GM12878 (cell line): ENCODE measurements around the gene GTSE1. TPM values are rescaled to one million over a fixed set of nuclear protein-coding genes. Genes with fewer than 3 reads are reported as not detected.

Experiments used
- ATAC-seq: fragments of 200-7000 bp; cut with Tn5 transposase; 3 replicates; pipeline ENCODE4 v1.9.1; 2020; ENCODE audit warnings: mild to moderate bottlenecking, moderate library complexity
- BruUV-seq: library from RNA; stranded (reverse); fragments of 400-500 nt; replicated peaks from 2 replicates; lab custom pipeline; 2021; lab: Mats Ljungman, UMichigan
- CTCF ChIA-PET: fragments of 300-600 bp; sonication (Branson Sonifier 250); formaldehyde crosslinking; extraction: SDS; loops from one replicate; lab custom pipeline; 2021; ENCODE audit warnings: inconsistent platforms; lab: Yijun Ruan, JAX
- POLR2A ChIA-PET: fragments of 350-600 bp; formaldehyde crosslinking; extraction: SDS; loops from one replicate; lab custom pipeline; 2021; ENCODE audit warnings: inconsistent platforms; lab: Charles Lee
- RAD21 ChIA-PET: fragments of 300-600 bp; sonication (Branson Sonifier 250); formaldehyde crosslinking; loops from one replicate; lab custom pipeline; 2023; ENCODE audit warnings: antibody characterized with exemption; ENCODE audit not compliant: unreplicated experiment; lab: Charles Lee
- SMC1A ChIA-PET: fragments of 300-600 bp; sonication (Branson Sonifier 250); formaldehyde crosslinking; loops from one replicate; lab custom pipeline; 2023; ENCODE audit not compliant: unreplicated experiment, uncharacterized antibody; lab: Charles Lee
- DNase-seq: peaks from one replicate; pipeline ENCODE4 v3.0.0-alpha.2; 2011; ENCODE audit warnings: low read depth, low spot score
- FAIRE-seq: peaks from 3 replicates; lab custom pipeline; 2011; peaks lifted over from hg19 to GRCh38; lab: Jason Lieb, UNC
- H2AFZ ChIP-seq: 2 replicates; pipeline ENCODE4 v1.6.0; 2011; ENCODE audit warnings: low read depth, low read length, control low read depth; ENCODE audit not compliant: control insufficient read depth
- H3K27ac ChIP-seq: 2 replicates; pipeline ENCODE4 v1.5.1; 2011; ENCODE audit warnings: control low read depth; ENCODE audit not compliant: control insufficient read depth, insufficient read depth
- H3K27me3 ChIP-seq, 2 experiments: replicated peaks in 1 of 2; 2 replicates each; pipeline versions ENCODE4 v1.6.0 to v1.6.1; 2011; ENCODE audit warnings: low read length in 1 of 2; ENCODE audit not compliant: control insufficient read depth in 2 of 2, insufficient read depth in 2 of 2
- H3K36me3 ChIP-seq, 2 experiments: 2 replicates each; pipeline ENCODE4 v1.5.1; 2011; ENCODE audit warnings: low read length in 1 of 2; ENCODE audit not compliant: control insufficient read depth in 2 of 2, insufficient read depth in 2 of 2
- H3K4me1 ChIP-seq: 2 replicates; pipeline ENCODE4 v1.6.1; 2011; ENCODE audit warnings: mild to moderate bottlenecking, low read length, moderate library complexity, mixed read lengths; ENCODE audit not compliant: control insufficient read depth, insufficient read depth
- H3K4me2 ChIP-seq: 2 replicates; pipeline ENCODE4 v1.6.0; 2011; ENCODE audit warnings: control low read depth; ENCODE audit not compliant: control insufficient read depth, insufficient read depth
- H3K4me3 ChIP-seq: fragments of 200-600 bp; sonication (generic); 2 replicates; pipeline ENCODE4 v1.5.1; 2016
- H3K79me2 ChIP-seq: 2 replicates; pipeline ENCODE4 v1.6.0; 2011; ENCODE audit warnings: low read length; ENCODE audit not compliant: control insufficient read depth, insufficient read depth
- H3K9ac ChIP-seq: 2 replicates; pipeline ENCODE4 v1.8.0; 2011; ENCODE audit warnings: low read length, control low read depth, mixed read lengths; ENCODE audit not compliant: control insufficient read depth, insufficient read depth
- H3K9me3 ChIP-seq: replicated peaks from 3 replicates; pipeline ENCODE4 v1.5.1; 2011; ENCODE audit warnings: mild to moderate bottlenecking, low read length; ENCODE audit not compliant: control insufficient read depth, insufficient read depth
- H4K20me1 ChIP-seq: 2 replicates; pipeline ENCODE4 v1.6.0; 2011; ENCODE audit not compliant: control insufficient read depth, insufficient read depth
- BACH1 ChIP-seq: fragments of 450-650 bp; IDR thresholded peaks from 2 replicates; pipeline ENCODE4 v1.6.1; 2017; ENCODE audit warnings: mild to moderate bottlenecking, borderline replicate concordance
- CBFB ChIP-seq: IDR thresholded peaks from 2 replicates; pipeline ENCODE4 v1.6.1; 2016; ENCODE audit warnings: antibody characterized with exemption, low read depth
- CREB1 ChIP-seq: IDR thresholded peaks from 2 replicates; pipeline ENCODE4 v1.6.1; 2012; ENCODE audit warnings: low read depth, mild to moderate bottlenecking, inconsistent platforms
- E2F8 ChIP-seq: fragments of 450-650 bp; IDR thresholded peaks from 2 replicates; pipeline ENCODE4 v1.6.1; 2018; ENCODE audit warnings: mild to moderate bottlenecking, low read depth, moderate library complexity; ENCODE audit not compliant: partially characterized antibody
- JUNB ChIP-seq: IDR thresholded peaks from 2 replicates; pipeline ENCODE4 v1.6.1; 2016; ENCODE audit warnings: antibody characterized with exemption, mild to moderate bottlenecking
- NR2C2 ChIP-seq: IDR thresholded peaks from 2 replicates; pipeline ENCODE4 v1.6.1; 2011; ENCODE audit warnings: borderline replicate concordance, low read depth; ENCODE audit not compliant: control insufficient read depth, insufficient read length
- ZNF592 ChIP-seq: fragments of 450-650 bp; IDR thresholded peaks from 2 replicates; pipeline ENCODE4 v1.6.1; 2017; ENCODE audit warnings: mild to moderate bottlenecking, moderate library complexity
- WGBS: methylation state at CpG from one replicate; pipeline ENCODE4 v1.1.6; 2016; ENCODE audit warnings: low lambda C conversion rate; ENCODE audit not compliant: insufficient replicate concordance, insufficient coverage; ENCODE audit errors: missing lambda C conversion rate; 5-methylcytosine and 5-hydroxymethylcytosine counted together
- in situ Hi-C: fragments of 300-500 bp; cut with MboI; formaldehyde crosslinking; loops from 9 replicates; pipeline ENCODE4 v1.14.3; 2018; ENCODE audit warnings: mixed read lengths
- intact Hi-C: fragments of 100-400 bp; cut with micrococcal nuclease; formaldehyde crosslinking; loops from one replicate; pipeline ENCODE4 v1.14.2; 2022; ENCODE audit not compliant: unreplicated experiment
- polyA plus RNA-seq, 11 experiments: library from polyadenylated mRNA; depleted of rRNA in 4 of 11; unstranded in 6 of 11; stranded (reverse) in 5 of 11; fragments of >200 nt; fragmentation: Nextera tagmentation in 4 of 11; fragmentation: Illumina TruSeq in 1 of 11; extraction: Ambion mirVana in 4 of 11; extraction: Trizol in 1 of 11; gene quantifications; 1 replicate in 1 of 11; 2 replicates in 10 of 11; pipeline versions ENCODE4 v1.2.1 to v1.2.3, GENCODE V29; 2011 to 2016; ENCODE audit warnings: inconsistent platforms in 2 of 11, missing spikeins in 2 of 11, low read depth in 1 of 11
- total RNA-seq, 4 experiments: library from RNA; depleted of rRNA in 3 of 4; stranded (reverse); fragments of >200 nt in 3 of 4; fragmentation: Illumina TruSeq in 1 of 4; extraction: Trizol in 1 of 4; gene quantifications; 2 replicates each; pipeline versions ENCODE4 v1.2.1 to v1.2.3, GENCODE V29; 2013 to 2021

GTSE1 gene
- total and polyA plus RNA-seq, 10 of the 15 experiments (the other 5 are each of a cell fraction or from before 2014, with no cell fraction given), result 6.6 to 46.2 (median 32.3) TPM

GRCh38 chr22:46251816-46252380 lies 44.8 kb upstream of the GTSE1 start:
- POLR2A ChIA-PET, result no interaction called here
- no peak for FAIRE-seq
- peak overlapping the region; percentile 77; the same call in 1 of the 2 replicates for H3K4me3 ChIP-seq

More at GRCh38 chr22:46251816-46252380, 44.8 kb upstream of the GTSE1 start:
- ChIA-PET RAD21 (no interaction called here), SMC1A (interaction anchor here (0.9 kb wide), 1 partner anchor 10 kb away, joined by 3 read pairs; no protein-coding TSS in a partner anchor), CTCF (interaction anchor here (0.6 to 1.5 kb wide), 5 partner anchors 15 to 871 kb away, joined by 3 to 4 read pairs (median 3); partner anchors contain the start of gene GTSE1)
- BruUV-seq, result TSS peak; percentile 76
- no peak overlapping the region for H2AFZ ChIP-seq
- no peaks in the 10 kb centered on the region for H3K36me3 ChIP-seq
- H3K27ac ChIP-seq, result no peak overlapping the region
- no peak for DNase-seq
- H3K79me2 ChIP-seq, result peaks cover 16% of the 10 kb centered on the region
- TF ChIP-seq BACH1, result no peak
- no peak for TF ChIP-seq NR2C2
- no peak for TF ChIP-seq JUNB
- no peak for TF ChIP-seq CBFB
- no peak for TF ChIP-seq E2F8
- no peak for TF ChIP-seq ZNF592
- TF ChIP-seq CREB1, result no peak
- H4K20me1 ChIP-seq, result no peaks in the 10 kb centered on the region
- no peaks in the 10 kb centered on the region for H3K9me3 ChIP-seq
- intact Hi-C loops (loop anchor here (5.0 kb wide), 2 partner anchors 45 to 100 kb away; partner anchors contain the start of genes GTSE1 and PPARA), in situ Hi-C loops (no loop called here)
- peaks cover 7% of the 10 kb centered on the region; the same call in 1 of the 2 replicates for H3K4me1 ChIP-seq
- ATAC-seq, result no peak
- no peak overlapping the region for H3K4me2 ChIP-seq
- no peaks in the 10 kb centered on the region for H3K27me3 ChIP-seq
- WGBS, result 93% methylated on average over 9 of the region's 9 CpGs
- H3K9ac ChIP-seq, result no peak overlapping the region
